Retina (tissue), 1 donor: ENCODE measurements around the gene BIVM.
A peak's percentile ranks its signal among the peaks of the same experiment; 100 is the strongest.
"Not testable (repeated sequence)": the region's sequence is repeated elsewhere in the genome, so short reads cannot be mapped to it uniquely, and the experiment has no call there.

Source experiments
- DNase-seq: peaks from one replicate; pipeline ENCODE4 v3.0.0-alpha.2; 2016

BIVM gene, protein sequence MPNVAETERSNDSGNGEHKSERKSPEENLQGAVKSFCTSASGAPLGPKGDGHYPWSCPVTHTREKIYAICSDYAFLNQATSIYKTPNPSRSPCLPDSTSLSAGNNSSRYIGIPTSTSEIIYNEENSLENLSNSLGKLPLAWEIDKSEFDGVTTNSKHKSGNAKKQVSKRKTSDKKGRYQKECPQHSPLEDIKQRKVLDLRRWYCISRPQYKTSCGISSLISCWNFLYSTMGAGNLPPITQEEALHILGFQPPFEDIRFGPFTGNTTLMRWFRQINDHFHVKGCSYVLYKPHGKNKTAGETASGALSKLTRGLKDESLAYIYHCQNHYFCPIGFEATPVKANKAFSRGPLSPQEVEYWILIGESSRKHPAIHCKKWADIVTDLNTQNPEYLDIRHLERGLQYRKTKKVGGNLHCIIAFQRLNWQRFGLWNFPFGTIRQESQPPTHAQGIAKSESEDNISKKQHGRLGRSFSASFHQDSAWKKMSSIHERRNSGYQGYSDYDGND

DNA sequence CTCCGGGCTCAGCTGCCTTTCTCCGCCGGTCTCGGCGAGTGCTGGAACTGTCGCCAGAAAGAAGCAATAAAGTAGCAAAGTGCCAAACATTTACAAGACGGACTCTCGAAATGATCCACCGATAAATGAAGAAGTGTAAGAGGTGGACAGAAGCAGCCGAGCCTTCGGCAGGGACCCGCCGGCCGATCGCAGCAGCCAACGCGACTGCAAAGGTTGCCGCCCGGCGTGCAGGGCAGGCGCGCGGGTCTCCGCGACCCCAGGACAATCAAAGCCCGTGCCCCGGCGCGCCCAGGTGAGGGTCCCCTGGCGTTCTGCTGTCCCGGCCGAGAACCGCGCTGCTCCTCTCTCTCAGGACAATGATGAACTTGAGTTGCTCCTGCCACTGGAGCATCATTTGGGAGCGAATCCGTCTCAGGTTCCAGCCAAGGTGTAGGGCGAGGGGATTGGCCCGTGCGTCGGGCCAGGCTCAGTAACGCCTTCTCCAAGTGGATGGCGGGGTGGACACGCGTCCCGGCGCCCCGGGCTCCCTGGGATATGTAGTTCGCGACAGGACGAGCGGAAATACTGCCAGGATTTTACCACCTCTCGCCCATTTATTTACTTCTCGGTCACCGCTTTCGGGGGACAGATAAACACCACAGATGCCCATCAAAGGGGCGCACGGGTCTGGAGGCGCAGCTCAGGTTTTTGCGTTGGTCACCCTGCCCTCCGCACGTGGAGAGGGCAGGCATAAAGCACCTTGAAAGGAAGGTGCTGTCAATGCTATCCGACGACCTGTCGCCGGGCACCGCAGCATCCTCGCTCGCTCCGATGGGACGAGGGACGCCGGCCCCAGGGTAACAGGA lies at the start of gene BIVM, which contains the start of gene POGLUT2:
Gene BIVM, plus strand, starts transcription at position 539 of the 845 bp plus-strand sequence. CDS start 8,149 bp downstream, outside the sequence.
Gene POGLUT2, minus strand, starts transcription at position 396 of the 845 bp plus-strand sequence. Its CDS starts 306 bp downstream, at position 90.
- peak; percentile 96 for DNase-seq

DNA sequence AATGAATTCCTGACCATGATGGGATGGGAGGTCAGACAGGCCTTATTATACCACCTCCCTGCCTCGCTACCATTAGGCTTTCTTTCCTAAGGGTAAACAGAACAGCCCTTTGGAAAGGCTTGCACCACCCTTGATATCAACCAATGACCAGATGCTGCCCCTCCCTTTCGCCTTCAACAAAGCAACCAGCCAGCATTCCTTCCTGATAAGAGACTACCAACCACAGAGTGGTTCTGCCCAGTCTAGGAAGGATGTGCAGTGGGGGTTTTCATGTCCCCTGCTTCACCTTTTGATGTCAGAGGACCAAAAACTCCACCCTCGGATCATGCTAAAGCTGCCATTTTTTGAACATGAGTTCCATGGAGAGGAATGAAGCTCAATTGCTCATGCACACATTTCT lies 47.0 kb upstream of the BIVM start:
- DNase-seq, result no peak

DNA sequence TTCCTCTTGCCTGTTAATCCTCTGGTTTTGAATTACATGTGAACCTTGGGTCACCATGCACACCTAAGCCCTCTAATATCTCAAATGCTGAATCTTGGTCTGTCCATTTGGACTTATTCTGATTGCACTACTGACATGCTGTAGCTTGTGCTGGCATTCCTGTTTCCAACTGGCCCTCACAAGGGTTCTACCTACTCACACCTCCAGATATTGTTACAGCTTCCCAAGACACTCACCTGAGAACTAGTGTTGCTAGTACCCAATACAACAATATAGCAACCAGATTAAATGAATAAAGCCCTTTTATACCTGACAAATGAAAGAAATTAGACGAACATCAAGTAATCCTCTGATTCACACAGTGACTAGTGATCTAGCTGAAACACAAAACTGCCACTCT lies 41.9 kb upstream of the BIVM start:
- no peak for DNase-seq

DNA sequence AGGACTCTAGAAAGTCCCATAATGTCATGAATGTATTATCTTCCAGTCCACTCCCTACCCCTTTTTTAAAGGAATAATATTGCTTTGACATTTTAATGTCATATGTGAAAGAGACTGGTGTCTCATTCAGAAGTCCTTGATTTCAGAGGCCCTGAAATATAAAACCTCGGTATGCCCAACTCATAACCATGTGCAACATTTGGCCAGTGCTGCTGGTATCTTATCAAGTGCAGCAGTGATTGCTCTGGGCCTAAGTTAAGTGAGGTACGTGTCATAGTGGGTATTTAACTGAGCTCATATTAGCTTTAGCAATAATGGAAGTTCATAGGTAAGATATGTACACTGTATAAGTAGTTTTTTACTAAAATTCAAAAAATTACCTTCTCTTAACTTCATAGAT lies 40.1 kb upstream of the BIVM start:
- DNase-seq, result no peak

DNA sequence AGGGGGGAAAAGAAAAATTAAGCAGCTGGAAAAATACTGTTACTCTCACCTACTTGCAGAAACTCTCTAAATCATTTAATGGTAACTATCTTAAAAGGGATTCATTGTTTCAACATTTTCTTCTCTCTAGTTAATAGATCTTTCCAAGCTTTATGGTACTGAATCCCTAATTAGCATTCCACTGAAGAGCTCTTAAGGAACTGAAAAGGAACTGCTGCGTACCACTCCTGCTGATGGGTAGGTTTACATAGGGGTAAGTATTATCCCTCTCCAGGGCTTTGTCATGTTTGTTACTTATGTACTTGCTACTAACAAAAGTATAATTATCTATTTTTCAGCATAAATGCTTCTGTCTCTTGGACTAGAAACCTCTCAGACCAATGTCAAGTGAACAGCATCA lies 37.8 kb upstream of the BIVM start:
- DNase-seq, result no peak

DNA sequence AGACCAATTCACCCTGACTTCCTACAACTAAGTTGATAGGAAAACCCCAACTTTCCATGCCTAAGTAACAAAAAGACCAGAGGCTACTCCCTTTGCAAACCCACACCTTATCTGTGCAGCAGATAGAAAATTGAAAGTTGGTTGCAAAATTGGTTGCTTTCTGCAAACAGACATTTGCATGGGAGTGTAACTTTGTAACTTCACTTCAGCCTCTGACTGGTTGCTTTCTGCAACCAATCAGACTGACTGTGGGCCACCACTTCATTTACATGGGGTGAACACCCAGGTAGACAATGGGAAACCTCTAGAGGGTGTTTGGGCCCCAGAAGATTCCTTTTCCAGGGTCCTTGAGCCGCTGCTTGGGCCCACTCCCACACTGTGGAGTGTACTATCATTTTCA lies 35.2 kb upstream of the BIVM start:
- no peak for DNase-seq

DNA sequence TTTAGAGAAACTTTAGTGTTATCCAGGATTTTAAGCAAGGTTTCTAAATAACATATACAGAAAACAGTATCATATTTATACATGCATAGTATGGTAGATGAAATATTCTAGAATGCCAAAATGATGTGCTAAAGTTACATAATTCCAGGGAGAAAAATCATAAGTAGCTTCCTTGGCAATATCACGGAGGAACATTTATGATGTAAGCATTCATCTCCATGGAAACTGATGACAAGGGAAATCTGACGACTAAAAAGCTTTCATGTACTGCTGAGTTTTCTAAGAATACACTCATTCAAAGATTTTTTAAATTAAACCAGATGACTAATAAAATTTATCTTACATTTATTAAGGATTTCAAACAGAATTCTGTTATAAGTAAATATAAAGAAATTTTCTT lies 30.0 kb upstream of the BIVM start:
- no peak for DNase-seq

DNA sequence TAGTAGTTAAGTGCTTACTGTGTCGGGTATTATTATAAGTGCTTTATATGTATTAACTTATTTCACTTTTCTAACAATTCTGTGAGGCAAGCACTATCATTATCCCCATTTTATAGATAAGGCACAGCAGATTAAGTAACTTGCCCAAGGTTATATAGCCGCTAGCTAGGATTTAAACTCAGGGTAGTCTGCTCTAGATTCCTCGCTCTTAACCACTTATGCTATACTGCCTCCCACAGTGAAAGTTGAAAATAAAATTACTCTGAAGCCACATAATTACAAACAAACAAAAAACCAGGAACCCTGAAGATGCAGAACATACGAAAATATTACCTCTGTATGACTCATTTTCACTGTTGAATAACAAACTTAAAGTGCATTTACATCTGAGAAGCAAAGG lies 29.2 kb upstream of the BIVM start:
- DNase-seq, result no peak

DNA sequence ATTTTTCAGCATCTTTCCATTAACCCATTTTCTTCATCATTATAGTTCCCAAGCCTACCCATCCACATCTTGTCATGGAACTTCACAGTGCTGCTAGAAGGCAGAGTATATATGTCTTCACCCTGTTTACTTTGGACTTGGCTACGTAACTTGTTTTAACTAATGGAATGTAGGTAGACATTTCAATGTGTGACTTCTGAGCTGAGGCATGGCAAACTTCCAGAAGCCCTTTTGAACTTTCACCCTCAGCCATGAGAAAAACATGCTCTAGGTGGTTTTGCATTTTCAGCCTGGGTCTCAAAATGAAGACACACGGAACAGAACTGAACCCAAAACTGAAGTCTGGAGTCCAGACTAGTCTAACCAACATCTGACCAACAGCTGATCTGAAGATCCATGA lies 28.5 kb upstream of the BIVM start:
- DNase-seq, result no peak

DNA sequence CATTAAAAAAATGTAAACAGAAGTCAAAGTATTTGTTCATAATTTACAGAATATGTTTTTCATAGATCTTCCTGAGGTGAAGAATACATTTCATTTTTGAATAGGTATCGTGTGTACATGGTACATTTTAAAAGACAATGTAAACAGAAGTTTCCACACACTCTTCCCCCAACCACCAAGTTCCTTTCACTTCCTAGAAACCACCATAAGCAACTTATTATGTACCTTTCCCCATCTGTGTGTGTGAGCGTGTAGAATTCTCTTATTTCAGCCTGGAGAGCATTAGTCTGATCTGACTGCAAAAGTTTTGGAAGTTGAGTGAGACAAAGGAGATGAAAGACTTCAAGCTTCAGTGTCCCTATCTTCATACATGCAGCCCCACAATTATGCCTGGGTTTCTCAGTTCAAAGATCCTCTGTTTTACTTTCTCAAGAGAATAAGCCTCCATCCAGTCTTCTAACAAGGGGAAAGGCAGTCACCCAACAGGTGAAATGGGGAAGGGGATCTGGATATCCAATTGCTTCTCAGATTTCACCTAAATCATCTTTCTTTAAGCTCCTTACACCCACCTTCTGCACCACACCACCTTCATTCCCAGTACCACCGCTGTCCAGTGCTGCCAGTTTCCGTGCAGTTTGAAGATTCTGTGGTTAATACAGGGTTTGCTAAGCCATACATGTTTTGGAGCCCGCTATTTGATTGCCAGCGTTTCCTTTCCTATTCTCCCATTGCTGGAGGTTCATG lies 27.4 kb upstream of the BIVM start:
- DNase-seq, result no peak

DNA sequence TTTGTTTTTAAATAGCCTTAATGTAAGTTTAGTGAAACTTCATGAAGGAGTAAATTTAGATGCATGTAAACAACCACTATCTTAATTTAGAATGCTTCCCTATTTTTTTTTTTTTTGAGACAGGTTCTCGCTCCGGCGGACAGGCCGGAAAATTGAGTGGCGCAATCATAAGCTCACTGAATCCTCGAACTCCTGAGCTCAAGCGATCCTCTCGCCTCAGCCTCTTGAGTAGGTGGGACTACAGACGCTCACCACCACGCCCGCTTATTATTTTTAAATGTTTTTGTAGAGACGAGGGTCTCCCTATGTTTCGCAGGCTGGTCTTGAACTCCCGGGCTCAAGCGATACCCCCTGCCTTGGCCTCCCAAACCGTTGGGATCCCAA lies 26.9 kb upstream of the BIVM start:
- DNase-seq, result no peak

DNA sequence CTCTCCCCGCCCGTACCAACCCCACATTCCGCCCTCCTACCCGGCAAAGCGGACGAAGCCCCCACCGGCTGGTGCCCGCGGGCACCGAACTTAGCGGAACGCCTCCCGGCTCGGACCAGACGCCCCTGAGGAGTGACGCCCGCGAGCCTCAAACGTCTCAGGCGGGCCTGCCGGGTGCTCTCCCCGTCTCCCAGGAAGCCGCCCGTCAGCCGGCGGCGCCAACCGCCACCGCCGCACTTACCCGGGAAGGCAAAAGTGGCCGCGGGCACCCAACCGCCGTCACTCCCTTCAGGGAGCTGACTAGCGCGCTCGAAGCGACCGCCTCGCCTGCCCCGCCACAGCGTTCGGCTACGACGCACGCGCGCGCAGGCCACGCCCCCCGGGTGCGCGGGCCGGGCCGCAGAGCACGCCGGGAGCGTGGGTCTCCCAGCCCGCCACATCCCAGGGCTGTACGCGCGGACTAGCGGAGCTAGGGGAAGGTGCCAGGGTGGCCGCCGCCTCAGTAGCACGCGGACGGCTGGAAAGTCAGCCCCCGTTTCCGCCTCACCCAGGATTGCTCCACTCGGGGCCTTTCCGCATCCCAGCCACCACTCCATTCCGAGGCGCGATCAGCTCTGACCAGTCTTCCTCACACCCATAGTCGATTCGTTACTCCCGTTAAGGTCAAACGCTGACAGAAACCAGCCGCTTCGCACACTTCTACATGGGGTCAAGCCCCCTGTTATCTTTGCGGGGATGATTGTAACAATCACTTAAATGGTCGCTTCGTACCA lies 25.3 kb upstream of the BIVM start, which contains the start of gene TEX30:
Gene TEX30, minus strand, starts transcription at position 346 of the 773 bp plus-strand sequence. CDS start 3,760 bp downstream, outside the sequence.
- peak; percentile 96 for DNase-seq

DNA sequence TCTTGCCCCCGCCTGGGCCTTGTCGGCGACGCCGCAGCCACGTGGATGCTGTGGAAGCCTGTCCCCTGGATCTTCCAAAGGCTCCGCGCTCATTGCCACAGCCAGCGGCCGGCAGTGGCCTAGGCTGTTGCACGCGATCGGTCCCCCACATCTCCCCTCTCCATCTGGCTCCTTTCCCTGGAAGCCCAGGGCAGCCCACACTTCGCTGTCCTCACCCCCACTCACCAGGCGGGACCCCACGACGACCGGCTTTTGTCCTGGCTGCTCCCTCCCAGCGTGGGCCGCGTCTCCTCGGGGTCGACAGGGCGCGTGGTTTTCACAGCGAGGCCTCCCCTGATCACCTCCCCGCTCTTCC lies 24.7 kb upstream of the BIVM start:
- DNase-seq, result no peak

DNA sequence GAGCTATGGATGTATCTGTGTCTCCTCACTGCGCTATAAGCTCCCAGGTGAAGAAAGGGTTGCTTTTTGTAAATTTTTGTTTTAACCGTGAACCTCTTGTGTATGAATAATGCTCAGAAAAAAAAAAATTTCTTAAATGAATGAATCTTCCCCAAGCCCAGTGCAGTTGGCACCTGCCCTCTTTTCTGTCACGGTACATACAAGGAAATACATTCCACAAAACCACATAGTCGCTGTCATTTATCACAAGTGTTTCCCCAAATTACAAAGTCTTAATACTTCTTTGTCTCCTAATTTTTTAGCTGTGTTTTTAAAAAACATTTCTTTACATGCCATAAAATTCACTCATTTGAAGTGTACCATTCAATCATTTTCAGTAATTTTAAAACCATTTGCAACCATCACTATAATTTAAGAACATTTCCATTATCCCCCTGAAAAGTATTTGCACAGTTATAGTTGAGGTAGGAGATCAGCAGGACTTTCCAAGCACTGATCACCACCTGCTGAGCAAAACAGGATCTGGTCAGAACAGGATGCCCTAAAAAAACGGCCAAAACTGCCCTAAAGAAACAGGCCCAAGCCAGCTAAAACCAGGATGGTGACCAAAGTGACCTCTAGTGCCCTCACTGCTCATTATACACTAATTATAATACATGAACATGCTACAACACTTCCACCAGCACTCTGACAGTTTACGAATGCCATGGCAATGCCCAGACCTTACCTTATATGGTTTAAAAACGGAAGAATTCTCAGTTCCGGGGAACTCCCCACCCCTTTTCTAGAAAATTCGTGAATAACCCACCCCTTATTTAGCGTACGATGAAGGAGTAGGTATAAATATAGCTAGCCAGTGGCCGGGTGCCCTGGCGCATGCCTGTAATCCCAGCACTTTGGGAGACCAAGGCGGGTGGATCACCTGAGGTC lies 24.1 kb upstream of the BIVM start:
- no peak for DNase-seq

DNA sequence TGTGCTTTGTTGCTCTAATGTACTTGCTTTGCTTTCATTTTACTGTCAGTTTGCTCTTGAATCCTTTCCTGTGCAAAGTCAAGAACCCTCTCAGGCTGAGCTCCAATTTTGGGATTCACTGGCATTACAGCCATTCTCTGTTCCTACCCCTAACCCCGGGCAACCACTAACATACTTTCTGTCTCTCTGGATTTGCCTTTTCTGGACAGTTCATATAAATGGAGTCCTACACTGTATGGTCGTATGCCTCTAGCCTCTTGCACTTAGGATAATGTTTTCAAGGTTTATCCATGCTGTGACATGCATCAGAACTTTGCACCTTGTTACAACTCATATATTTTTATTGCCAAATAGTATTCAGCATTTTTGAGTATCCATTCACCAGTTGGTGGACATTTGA lies 22.6 kb upstream of the BIVM start:
- DNase-seq, result no peak

DNA sequence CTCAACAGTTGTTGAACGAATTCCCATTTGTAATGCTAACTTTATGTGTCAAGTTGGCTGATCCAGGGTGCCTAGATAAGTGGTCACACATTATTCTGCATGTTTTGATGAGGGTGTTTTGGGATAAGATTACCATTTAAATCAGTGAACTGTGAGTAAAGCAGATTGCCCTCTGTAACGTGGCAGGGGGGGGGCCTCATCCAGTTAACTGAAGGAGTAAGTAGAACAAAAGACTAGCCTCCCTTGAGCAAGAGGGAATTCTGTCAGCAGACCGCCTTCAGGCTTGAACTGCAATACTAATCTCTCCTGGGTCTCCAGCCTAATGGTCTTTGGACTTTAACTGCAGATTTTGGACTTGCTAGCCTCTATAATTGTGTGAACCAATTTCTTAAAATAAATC lies 21.2 kb upstream of the BIVM start:
- no peak for DNase-seq

DNA sequence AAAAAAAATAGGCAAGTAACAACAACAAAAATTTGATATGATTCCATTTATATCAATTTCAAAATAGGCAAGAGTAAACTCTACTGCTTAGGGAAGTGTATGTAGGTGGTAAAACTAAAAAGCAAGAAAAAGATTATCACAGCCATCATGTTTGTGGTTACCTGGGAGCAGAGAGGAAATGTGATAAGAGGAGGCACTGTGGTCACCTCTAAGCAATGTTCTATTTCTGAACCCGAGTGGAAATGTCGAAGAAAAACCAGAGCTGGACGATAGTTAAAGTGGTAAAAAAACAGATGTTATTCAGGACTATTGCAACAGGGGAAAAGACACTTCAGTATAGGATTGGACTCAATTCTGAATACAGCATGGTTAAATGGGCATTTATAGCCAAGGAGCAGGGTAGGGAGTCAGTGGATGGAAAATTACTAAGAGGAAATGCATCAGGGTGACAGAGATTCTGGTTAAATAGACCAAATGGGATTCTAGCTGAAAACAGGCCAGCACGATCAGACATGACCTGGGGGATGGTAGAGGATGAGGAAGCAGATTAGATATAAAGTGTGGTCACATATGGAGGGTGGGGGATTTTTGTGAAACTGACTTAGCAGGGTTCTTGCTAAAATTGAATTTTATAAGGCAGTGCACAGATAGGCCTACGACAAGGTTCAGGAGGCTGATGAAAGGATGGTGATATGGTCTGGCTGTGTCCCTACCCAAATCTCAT lies 19.3 kb upstream of the BIVM start:
- no peak for DNase-seq

DNA sequence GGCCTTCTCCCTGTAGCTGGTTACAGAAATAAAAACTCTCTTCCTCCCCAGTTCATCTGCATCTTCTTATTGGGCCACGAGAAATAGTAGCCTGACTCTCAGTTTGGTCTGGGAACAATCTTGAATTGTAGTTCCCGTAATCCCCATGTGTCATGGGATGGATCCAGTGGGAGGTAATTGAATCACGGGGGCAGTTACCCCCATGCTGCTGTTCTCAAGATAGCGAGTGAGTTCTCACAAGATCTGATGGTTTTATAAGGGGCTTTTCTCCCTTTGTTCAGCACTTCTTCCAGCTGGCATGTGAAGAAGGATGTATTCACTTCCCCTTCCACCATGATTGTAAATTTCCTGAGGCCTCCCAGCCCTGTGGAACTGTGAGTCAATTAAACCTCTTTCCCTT lies 18.3 kb upstream of the BIVM start:
- DNase-seq, result not testable (repeated sequence)

DNA sequence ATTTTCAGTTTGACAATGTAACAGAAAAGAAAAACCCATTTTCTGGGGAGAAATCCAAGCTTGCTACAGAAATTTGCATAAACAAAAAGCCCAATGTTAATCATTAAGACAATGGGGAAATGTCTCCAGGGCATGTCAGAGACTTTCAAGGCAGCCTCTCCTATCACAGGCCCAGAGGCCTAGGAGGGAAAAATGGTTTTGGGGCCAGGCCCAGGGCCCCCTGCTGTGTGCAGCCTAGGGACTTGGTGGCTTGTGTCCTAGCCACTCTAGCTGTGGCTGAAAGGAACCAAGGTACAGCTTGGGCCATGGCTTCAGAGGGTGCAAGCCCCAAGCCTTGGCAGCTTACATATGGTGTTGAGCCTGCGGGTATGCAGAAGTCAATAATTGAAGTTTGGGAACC lies 17.3 kb upstream of the BIVM start:
- no peak for DNase-seq

DNA sequence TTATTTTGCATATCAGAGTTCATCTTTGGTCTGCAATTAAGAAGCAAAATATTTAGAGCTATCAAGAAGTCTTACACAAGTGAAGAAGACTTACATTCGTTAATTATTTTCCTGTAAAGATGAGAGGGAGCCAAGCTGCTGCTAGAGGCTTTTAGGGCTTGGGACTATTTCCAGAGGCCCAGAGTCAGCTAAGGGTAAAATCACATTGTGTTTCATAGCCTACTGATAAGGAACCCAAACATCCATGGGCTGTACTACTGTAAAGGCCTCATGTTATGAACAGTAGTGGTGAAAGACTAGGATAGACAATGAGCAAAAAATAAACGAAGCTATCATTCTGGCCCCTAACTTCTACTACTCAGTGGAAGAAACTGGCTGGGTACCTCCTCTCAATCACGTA lies 14.4 kb upstream of the BIVM start:
- no peak for DNase-seq
